ENCODE measurements around the gene CMTR1. TPM values are rescaled to one million over a fixed set of nuclear protein-coding genes. Genes with fewer than 3 reads are reported as not detected.

The CMTR1 gene
- total RNA-seq, 4 donors from 2014 or later = 35.1 to 49.2 (median 41.4) TPM

GRCh38 chr6:37478827-37479226, 45.8 kb downstream of the CMTR1 start:
- no peak for ATAC-seq
- TF ChIP-seq EP300 (IDR thresholded peaks at IDR 0.05) (no peak), POLR2AphosphoS5 (IDR thresholded peaks at IDR 0.05) (no peak), POLR2A (IDR thresholded peaks at IDR 0.05) (no peak)
- TF ChIP-seq, protein P1, sequence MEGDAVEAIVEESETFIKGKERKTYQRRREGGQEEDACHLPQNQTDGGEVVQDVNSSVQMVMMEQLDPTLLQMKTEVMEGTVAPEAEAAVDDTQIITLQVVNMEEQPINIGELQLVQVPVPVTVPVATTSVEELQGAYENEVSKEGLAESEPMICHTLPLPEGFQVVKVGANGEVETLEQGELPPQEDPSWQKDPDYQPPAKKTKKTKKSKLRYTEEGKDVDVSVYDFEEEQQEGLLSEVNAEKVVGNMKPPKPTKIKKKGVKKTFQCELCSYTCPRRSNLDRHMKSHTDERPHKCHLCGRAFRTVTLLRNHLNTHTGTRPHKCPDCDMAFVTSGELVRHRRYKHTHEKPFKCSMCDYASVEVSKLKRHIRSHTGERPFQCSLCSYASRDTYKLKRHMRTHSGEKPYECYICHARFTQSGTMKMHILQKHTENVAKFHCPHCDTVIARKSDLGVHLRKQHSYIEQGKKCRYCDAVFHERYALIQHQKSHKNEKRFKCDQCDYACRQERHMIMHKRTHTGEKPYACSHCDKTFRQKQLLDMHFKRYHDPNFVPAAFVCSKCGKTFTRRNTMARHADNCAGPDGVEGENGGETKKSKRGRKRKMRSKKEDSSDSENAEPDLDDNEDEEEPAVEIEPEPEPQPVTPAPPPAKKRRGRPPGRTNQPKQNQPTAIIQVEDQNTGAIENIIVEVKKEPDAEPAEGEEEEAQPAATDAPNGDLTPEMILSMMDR (IDR thresholded peaks at IDR 0.05) = no peak
- H3K9me3 ChIP-seq = no peaks in the 10 kb centered on the region
- H3K27me3 ChIP-seq = no peaks in the 10 kb centered on the region
- peaks cover 0 to 100% of the 10 kb centered on the region in 2 donors for H3K36me3 ChIP-seq
- H3K4me3 ChIP-seq = no peak overlapping the region
- no peak overlapping the region for H3K27ac ChIP-seq
- WGBS, 2 donors (ENCODE audit: low coverage in 1 of 2) = 93 to 100% methylated on average over 2 to 5 of the region's 7 CpGs
- H3K4me1 ChIP-seq = peaks cover 0 to 3% (median 0%) of the 10 kb centered on the region in 3 donors

- ATAC-seq = no peak
- 60% methylated on average over 5 of the region's 6 CpGs; no CpG with 5 or more reads in 1 of the 2 donors for WGBS, 2 donors (ENCODE audit: low coverage in 1 of 2)
- Histone ChIP-seq H3K4me3 (no peak overlapping the region), H3K27me3 (no peaks in the 10 kb centered on the region), H3K36me3 (peaks cover 0 to 99% of the 10 kb centered on the region in 2 donors), H3K9me3 (no peaks in the 10 kb centered on the region), H3K4me1 (no peaks in the 10 kb centered on the region), H3K27ac (no peak overlapping the region)
- no peak for TF ChIP-seq POLR2A (IDR thresholded peaks at IDR 0.05)
- TF ChIP-seq EP300 (IDR thresholded peaks at IDR 0.05) = no peak
- TF ChIP-seq POLR2AphosphoS5 (IDR thresholded peaks at IDR 0.05) = no peak
Observed at GRCh38 chr6:37479266-37479854, 46.3 kb downstream of the CMTR1 start.

DNA sequence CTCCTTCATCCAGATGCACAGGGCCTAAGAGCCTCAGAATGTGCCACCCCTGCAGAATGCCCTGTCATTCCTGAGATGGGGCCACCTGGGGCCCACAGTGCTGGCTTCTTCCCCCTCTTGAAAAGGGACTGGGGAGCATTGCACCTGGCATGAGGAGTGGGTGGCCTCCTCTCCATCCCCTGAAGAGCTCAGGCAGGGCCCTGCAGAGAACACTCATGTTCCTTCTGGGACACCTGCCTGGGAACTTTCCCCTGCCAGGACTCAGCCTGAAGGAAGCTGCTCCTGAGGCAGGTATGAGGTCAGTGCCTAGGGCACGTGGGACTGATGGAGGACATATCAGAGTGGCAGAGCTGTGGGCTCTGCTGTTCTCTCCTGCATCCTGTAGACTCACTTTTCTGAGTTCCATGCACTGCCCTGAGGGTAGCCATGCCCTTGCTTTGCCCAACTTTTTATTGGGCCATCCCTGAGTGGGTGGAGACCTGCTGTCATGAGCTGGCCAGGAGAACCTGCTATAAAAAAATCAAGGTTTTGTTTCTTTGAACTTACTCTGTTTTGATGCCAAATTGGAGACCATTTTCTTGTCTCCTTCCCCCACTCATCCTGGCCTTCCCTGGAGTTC, 47.2 kb downstream of the CMTR1 start:
- Histone ChIP-seq H3K4me1 (no peaks in the 10 kb centered on the region), H3K36me3 (peaks cover 0 to 96% of the 10 kb centered on the region in 2 donors), H3K4me3 (no peak overlapping the region), H3K27ac (no peak overlapping the region), H3K27me3 (no peaks in the 10 kb centered on the region), H3K9me3 (no peaks in the 10 kb centered on the region)
- no peak for ATAC-seq
- WGBS, 2 donors (ENCODE audit: low coverage in 1 of 2) = 80% methylated on average over 1 of the region's 1 CpG; no CpG with 5 or more reads in 1 of the 2 donors
- TF ChIP-seq, protein P1 (IDR thresholded peaks at IDR 0.05) = no peak
- TF ChIP-seq EP300 (IDR thresholded peaks at IDR 0.05) (no peak), POLR2A (IDR thresholded peaks at IDR 0.05) (no peak), POLR2AphosphoS5 (IDR thresholded peaks at IDR 0.05) (no peak)

DNA sequence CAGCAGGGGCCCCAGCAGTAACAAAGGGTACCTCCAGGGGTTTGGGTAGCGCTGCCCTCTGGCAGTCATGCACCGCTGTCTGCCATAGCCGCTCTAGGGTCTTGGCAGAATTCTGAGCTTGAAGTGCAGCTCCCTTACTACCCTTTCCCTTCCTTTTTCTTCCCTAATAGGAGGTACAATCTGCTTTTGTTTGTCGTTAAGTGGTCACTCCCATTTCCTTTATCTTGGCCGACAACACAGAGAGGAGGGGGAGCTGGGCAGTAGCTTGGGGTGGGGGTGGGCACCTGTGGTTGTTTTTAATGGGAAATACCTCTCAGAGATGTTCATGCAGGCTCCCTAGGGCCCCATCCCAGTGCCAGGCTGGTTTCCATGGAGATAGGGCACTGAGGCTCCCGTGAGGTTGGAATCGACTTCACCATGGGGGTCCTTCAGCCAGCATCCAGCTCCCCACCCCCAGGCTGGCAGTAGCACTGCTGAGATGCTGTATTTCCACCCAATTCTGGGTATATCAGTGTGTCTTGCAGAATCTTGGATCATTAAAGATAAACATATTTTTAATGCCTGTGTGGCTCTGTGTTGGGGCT, 48.0 kb downstream of the CMTR1 start:
- H3K4me3 ChIP-seq = no peak overlapping the region
- ATAC-seq = no peak
- no peak for TF ChIP-seq POLR2A (IDR thresholded peaks at IDR 0.05)
- TF ChIP-seq POLR2AphosphoS5 (IDR thresholded peaks at IDR 0.05) = no peak
- TF ChIP-seq, protein P1 (IDR thresholded peaks at IDR 0.05) = no peak
- TF ChIP-seq EP300 (IDR thresholded peaks at IDR 0.05) = no peak
- 40 to 65% methylated on average over 1 to 2 of the region's 7 CpGs for WGBS, 2 donors (ENCODE audit: low coverage in 1 of 2)
- no peaks in the 10 kb centered on the region for H3K27me3 ChIP-seq
- no peaks in the 10 kb centered on the region for H3K4me1 ChIP-seq
- H3K27ac ChIP-seq = no peak overlapping the region
- peaks cover 0 to 92% of the 10 kb centered on the region in 2 donors for H3K36me3 ChIP-seq
- H3K9me3 ChIP-seq = no peaks in the 10 kb centered on the region

GRCh38 chr6:37481711-37482605, 48.9 kb downstream of the CMTR1 start:
- peaks cover 0 to 91% of the 10 kb centered on the region in 2 donors for H3K36me3 ChIP-seq
- WGBS, 2 donors (ENCODE audit: low coverage in 1 of 2) = 53 to 69% methylated on average over 7 to 10 of the region's 15 CpGs
- no peak for ATAC-seq

More at GRCh38 chr6:37481711-37482605, 48.9 kb downstream of the CMTR1 start:
- H3K9me3 ChIP-seq = no peaks in the 10 kb centered on the region
- no peak overlapping the region for H3K4me3 ChIP-seq
- TF ChIP-seq POLR2A (IDR thresholded peaks at IDR 0.05) = no peak
- TF ChIP-seq EP300 (IDR thresholded peaks at IDR 0.05) = no peak
- no peaks in the 10 kb centered on the region for H3K4me1 ChIP-seq
- H3K27ac ChIP-seq = no peak overlapping the region
- no peaks in the 10 kb centered on the region for H3K27me3 ChIP-seq
